ENCODE data around the gene GNG10.

Gene GNG10

DNA sequence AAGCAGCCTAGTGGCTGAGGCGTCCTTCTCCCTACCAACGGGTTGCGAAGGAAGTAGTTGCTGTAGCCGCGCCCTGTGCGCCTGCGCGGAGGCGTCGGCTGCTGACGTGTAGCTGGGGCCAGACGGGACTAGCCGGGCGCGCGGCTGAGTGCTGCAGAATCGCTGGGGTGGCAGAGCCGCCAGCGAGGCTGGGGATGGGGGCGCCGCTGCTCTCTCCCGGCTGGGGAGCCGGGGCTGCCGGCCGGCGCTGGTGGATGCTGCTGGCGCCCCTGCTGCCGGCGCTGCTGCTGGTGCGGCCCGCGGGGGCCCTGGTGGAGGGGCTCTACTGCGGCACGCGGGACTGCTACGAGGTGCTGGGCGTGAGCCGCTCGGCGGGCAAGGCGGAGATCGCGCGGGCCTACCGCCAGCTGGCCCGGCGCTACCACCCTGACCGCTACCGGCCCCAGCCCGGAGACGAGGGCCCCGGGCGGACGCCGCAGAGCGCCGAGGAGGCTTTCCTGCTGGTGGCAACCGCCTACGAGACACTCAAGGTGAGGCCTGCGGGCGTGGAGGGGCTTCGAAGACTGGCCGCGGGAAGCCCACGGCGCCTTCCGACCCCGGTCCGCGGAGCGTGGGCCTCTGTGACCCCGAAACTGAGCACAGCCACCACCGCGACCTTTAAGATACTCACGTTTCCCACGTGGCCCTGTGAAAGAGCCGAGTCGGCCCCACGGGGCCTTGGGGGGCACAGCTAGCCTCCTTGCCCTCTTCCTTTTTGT, 30.0 kb upstream of the GNG10 start, which contains the start of gene DNAJC25:
TSS of gene DNAJC25 (plus strand) at position 121 of the 758 bp plus-strand sequence. CDS start at position 195, 74 bp downstream.
- peak; percentile 19 for TF ChIP-seq YY1 (IDR thresholded peaks at IDR 0.05; ENCODE audit: low read depth)
- TF ChIP-seq TAF1 (IDR thresholded peaks at IDR 0.05; ENCODE audit: low read depth): peak; percentile 95
- TF ChIP-seq EGR1 (IDR thresholded peaks at IDR 0.05): no peak
- TF ChIP-seq RAD21 (IDR thresholded peaks at IDR 0.05; ENCODE audit: low read depth): no peak
- peak; percentile 65; the same call in 1 of the 2 replicates for TF ChIP-seq CREB1 (IDR thresholded peaks at IDR 0.05; ENCODE audit: low read depth)
- TF ChIP-seq MAX (IDR thresholded peaks at IDR 0.05): no peak; the same call in none of the 2 replicates
- TF ChIP-seq TEAD4 (IDR thresholded peaks at IDR 0.05): no peak

GRCh38 chr9:111632060-111632459, 29.3 kb upstream of the GNG10 start:
- TF ChIP-seq USF1 (IDR thresholded peaks at IDR 0.05) (no peak), TAF1 (IDR thresholded peaks at IDR 0.05; ENCODE audit: low read depth) (no peak), CEBPB (IDR thresholded peaks at IDR 0.05) (no peak), ZBTB7A (IDR thresholded peaks at IDR 0.05; ENCODE audit: low read depth) (no peak)

DNA sequence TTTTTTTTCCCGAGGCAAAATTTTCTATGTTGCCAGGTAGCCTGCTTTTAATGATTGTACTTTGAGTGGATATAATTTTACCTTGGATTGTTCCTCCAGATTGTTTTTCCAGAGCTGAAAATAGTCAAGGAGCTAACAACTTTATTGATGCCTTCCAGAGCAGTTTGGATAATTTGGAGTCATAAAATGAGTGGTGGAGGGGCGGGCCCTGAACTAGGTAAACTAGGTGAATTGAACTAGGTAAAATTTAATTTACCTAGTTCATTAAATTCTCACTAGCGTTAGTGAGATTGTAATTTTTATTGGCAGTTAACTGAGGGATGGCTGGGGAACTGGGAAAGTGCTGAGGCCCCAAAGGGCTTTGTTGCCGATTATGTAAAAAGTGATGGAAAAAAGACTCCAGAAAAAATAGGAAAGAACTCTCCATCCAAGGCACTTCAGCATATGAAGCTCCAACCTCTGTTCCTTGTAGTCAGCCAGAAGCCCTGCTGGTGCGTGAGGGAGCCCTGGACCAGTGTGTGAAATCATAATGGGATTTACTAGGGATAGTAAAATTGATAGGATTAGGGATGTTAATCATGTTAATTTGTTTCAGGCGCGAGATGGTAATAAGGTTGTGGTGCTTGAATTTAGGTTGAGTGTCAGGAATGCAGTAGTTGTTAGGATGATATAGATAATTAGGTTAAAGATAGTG, 28.6 kb upstream of the GNG10 start:
- TF ChIP-seq EGR1 (IDR thresholded peaks at IDR 0.05) (no peak), TCF12 (IDR thresholded peaks at IDR 0.05; ENCODE audit: low read depth) (no peak), NFIC (IDR thresholded peaks at IDR 0.05) (no peak), ZBTB7A (IDR thresholded peaks at IDR 0.05; ENCODE audit: low read depth) (no peak), RAD21 (IDR thresholded peaks at IDR 0.05; ENCODE audit: low read depth) (no peak), CEBPB (IDR thresholded peaks at IDR 0.05) (no peak), MAX (IDR thresholded peaks at IDR 0.05) (no peak), TAF1 (IDR thresholded peaks at IDR 0.05; ENCODE audit: low read depth) (no peak), USF1 (IDR thresholded peaks at IDR 0.05) (no peak), EP300 (IDR thresholded peaks at IDR 0.05; ENCODE audit: borderline replicate concordance) (no peak), YY1 (IDR thresholded peaks at IDR 0.05; ENCODE audit: low read depth) (no peak), FOXM1 (IDR thresholded peaks at IDR 0.05; ENCODE audit: borderline replicate concordance, low read depth) (no peak), TEAD4 (IDR thresholded peaks at IDR 0.05) (no peak)
- TF ChIP-seq, protein P1, sequence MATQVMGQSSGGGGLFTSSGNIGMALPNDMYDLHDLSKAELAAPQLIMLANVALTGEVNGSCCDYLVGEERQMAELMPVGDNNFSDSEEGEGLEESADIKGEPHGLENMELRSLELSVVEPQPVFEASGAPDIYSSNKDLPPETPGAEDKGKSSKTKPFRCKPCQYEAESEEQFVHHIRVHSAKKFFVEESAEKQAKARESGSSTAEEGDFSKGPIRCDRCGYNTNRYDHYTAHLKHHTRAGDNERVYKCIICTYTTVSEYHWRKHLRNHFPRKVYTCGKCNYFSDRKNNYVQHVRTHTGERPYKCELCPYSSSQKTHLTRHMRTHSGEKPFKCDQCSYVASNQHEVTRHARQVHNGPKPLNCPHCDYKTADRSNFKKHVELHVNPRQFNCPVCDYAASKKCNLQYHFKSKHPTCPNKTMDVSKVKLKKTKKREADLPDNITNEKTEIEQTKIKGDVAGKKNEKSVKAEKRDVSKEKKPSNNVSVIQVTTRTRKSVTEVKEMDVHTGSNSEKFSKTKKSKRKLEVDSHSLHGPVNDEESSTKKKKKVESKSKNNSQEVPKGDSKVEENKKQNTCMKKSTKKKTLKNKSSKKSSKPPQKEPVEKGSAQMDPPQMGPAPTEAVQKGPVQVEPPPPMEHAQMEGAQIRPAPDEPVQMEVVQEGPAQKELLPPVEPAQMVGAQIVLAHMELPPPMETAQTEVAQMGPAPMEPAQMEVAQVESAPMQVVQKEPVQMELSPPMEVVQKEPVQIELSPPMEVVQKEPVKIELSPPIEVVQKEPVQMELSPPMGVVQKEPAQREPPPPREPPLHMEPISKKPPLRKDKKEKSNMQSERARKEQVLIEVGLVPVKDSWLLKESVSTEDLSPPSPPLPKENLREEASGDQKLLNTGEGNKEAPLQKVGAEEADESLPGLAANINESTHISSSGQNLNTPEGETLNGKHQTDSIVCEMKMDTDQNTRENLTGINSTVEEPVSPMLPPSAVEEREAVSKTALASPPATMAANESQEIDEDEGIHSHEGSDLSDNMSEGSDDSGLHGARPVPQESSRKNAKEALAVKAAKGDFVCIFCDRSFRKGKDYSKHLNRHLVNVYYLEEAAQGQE (IDR thresholded peaks at IDR 0.05; ENCODE audit: low read depth): no peak

DNA sequence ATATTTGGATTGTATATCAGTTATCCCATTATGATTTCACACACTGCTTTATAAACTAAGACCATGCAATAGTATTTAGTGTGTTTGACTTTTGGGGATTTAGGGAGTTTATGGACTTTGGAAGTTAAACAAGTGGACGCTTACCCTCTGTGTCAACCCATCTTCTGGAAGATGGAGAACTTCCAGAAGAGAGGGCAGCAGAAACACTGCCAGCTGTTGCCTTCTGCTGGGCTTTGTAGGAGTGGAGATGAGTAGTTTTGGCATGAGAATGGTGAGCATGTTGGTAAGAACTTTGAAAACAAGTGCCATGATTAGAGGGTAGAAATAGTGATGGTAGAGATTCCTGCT, 28.0 kb upstream of the GNG10 start:
- TF ChIP-seq NFIC (IDR thresholded peaks at IDR 0.05) (no peak), TAF1 (IDR thresholded peaks at IDR 0.05; ENCODE audit: low read depth) (no peak), CREB1 (IDR thresholded peaks at IDR 0.05; ENCODE audit: low read depth) (no peak), FOXM1 (IDR thresholded peaks at IDR 0.05; ENCODE audit: borderline replicate concordance, low read depth) (no peak), ZBTB7A (IDR thresholded peaks at IDR 0.05; ENCODE audit: low read depth) (no peak)

DNA sequence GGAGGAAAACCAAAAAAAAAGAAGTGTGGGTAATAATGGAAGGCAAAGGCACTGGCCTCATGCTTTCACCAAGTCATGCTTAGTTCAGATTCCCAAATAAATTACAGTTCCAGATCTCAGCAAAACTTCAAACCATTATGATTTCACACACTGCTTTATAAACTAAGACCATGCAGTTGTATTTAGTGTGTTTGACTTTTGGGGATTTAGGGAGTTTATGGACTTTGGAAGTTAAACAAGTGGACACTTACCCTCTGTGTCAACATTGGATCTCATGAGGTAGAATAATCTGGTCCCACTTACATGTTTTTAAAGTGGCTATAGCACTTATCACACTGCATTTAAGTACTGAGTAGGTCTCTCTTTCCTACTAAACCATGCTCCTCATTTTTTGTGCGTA, 26.5 kb upstream of the GNG10 start:
- TF ChIP-seq TAF1 (IDR thresholded peaks at IDR 0.05; ENCODE audit: low read depth) (no peak), CREB1 (IDR thresholded peaks at IDR 0.05; ENCODE audit: low read depth) (no peak), TEAD4 (IDR thresholded peaks at IDR 0.05) (no peak), NFIC (IDR thresholded peaks at IDR 0.05) (no peak), FOXM1 (IDR thresholded peaks at IDR 0.05; ENCODE audit: borderline replicate concordance, low read depth) (no peak), EGR1 (IDR thresholded peaks at IDR 0.05) (no peak), MAX (IDR thresholded peaks at IDR 0.05) (no peak), YY1 (IDR thresholded peaks at IDR 0.05; ENCODE audit: low read depth) (no peak), TCF12 (IDR thresholded peaks at IDR 0.05; ENCODE audit: low read depth) (no peak)
- TF ChIP-seq, protein P1 (IDR thresholded peaks at IDR 0.05; ENCODE audit: low read depth): no peak

Measured in Ishikawa (cell line).